Stimulated activated CD4-positive, alpha-beta T cell treated with anti-CD3 and anti-CD28 coated beads, Interleukin-2, amount 100 ng/mL, for 24 hours (primary cell): ENCODE data around the gene AMHR2.
"Not testable (repeated sequence)": the region's sequence is repeated elsewhere in the genome, so short reads cannot be mapped to it uniquely, and the experiment has no call there.

ENCODE experiments used
- DNase-seq, 2 donors: peaks; one replicate each; pipeline ENCODE4 v3.0.0-alpha.2; 2020

Gene AMHR2

GRCh38 chr12:53415752-53416389 is 7.8 kb upstream of the AMHR2 start:
- DNase-seq, result not testable (repeated sequence)

GRCh38 chr12:53417291-53417816 is 6.3 kb upstream of the AMHR2 start:
- not testable (repeated sequence) for DNase-seq

- no peak for DNase-seq
Observed at GRCh38 chr12:53418221-53418620, 5.4 kb upstream of the AMHR2 start.

- no peak for DNase-seq
Observed at GRCh38 chr12:53419756-53420155, 3.9 kb upstream of the AMHR2 start.

- not testable (repeated sequence) for DNase-seq
Observed at GRCh38 chr12:53422247-53422646, 1.4 kb upstream of the AMHR2 start.

GRCh38 chr12:53424626-53425514 is 1.2 kb downstream of the AMHR2 start:
- DNase-seq, result no peak

- DNase-seq, result no peak
Observed at GRCh38 chr12:53425515-53426150, 2.0 kb downstream of the AMHR2 start.

- peak; percentile 36 to 48 for DNase-seq
Observed at GRCh38 chr12:53427905-53428594, 4.4 kb downstream of the AMHR2 start.

- no peak for DNase-seq
Observed at GRCh38 chr12:53428741-53429140, 5.1 kb downstream of the AMHR2 start.

- no peak for DNase-seq
Observed at GRCh38 chr12:53430116-53430515, 6.5 kb downstream of the AMHR2 start.

- DNase-seq, result no peak
Observed at GRCh38 chr12:53431187-53431586, 7.5 kb downstream of the AMHR2 start.

GRCh38 chr12:53435326-53435725 is 11.7 kb downstream of the AMHR2 start:
- DNase-seq, result not testable (repeated sequence)

GRCh38 chr12:53439582-53439981 is 15.9 kb downstream of the AMHR2 start:
- DNase-seq, result not testable (repeated sequence)

- DNase-seq, result peak; percentile 99
Observed at GRCh38 chr12:53441040-53441833, 17.6 kb downstream of the AMHR2 start, which contains the start of gene PRR13. PRR13 (plus strand) TSS chr12:53441734; CDS start chr12:53442715, 981 bp downstream.

GRCh38 chr12:53443955-53444354 is 20.3 kb downstream of the AMHR2 start:
- DNase-seq, result no peak

- DNase-seq, result not testable (repeated sequence)
Observed at GRCh38 chr12:53444593-53445325, 21.1 kb downstream of the AMHR2 start.

- no peak for DNase-seq
Observed at GRCh38 chr12:53450936-53451335, 27.3 kb downstream of the AMHR2 start.

GRCh38 chr12:53451661-53452158 is 28.1 kb downstream of the AMHR2 start, which contains the start of gene PCBP2:
PCBP2 (plus strand) TSS chr12:53452102; CDS start chr12:53454801, 2,699 bp downstream.
- DNase-seq, result peak; percentile 96 to 98

- peak; percentile 73 to 80 for DNase-seq
Observed at GRCh38 chr12:53452159-53453077, 28.8 kb downstream of the AMHR2 start.
